Measurements from ENCODE around the gene TELO2.

The TELO2 gene

DNA sequence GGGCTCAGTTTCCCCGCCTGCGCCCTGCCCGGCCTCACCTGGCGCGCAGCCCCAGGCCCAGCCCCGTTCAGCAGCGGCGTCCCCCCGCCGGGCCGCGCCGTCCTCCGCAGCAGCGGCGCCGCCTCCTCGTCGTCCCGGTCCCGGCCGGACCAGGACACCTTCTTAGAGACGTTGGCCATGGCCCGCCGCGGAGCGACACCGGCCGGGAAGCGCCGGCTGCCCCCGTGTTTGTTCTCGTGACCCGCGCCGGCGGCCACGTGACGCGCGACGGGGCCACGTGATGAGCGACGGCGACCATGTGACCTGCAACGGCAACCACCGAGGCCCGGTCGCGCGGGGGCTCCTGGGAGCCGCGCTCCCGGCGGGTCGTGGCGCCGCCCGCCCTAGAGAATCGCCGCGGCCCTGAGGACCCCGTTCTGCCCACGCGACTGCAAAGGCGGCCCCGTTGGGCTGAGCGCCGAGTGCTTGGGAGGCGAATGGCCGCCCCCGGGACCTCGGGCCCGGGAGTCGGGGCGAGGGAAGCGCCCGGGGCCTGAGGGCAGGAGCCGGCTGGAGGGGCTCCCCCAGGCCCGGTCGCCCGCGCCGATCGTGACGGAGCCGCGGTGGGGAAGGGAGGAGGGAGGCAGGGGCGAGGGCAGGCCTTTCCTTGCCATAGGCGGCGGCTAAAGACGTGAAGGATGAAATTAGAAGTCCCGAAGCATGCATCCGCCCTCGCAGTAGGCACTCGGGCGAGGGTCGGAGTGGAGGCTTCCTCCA is 18.2 kb upstream of the TELO2 start, which contains the start of gene CLCN7 (continued):
- TF ChIP-seq SP7 (tag by site-specific recombination; IDR thresholded peaks at IDR 0.05) (peak; percentile 28; the same call in 1 of the 2 replicates), ZXDB (tag by site-specific recombination; IDR thresholded peaks at IDR 0.05) (peak; percentile 71), SCRT1 (tag by site-specific recombination; IDR thresholded peaks at IDR 0.05; ENCODE audit: borderline replicate concordance) (no peak), KLF16 (tag by site-specific recombination; IDR thresholded peaks at IDR 0.05) (peak; percentile 36; the same call in 1 of the 2 replicates), ZNF555 (tag by site-specific recombination; conservative IDR thresholded peaks at IDR 0.05) (no peak), ZNF449 (tag by site-specific recombination; IDR thresholded peaks at IDR 0.05) (0 out of 2 replicates have a peak, but pooled peaks have one; percentile 38), ZBTB8A (tag by site-specific recombination; IDR thresholded peaks at IDR 0.05) (peak; percentile 56), ZBTB26 (tag by site-specific recombination; optimal IDR thresholded peaks at IDR 0.05) (peak; percentile 88), ZNF426 (tag by site-specific recombination; IDR thresholded peaks at IDR 0.05) (no peak), EGR2 (tag by site-specific recombination; IDR thresholded peaks at IDR 0.05; ENCODE audit: low read depth) (peak; percentile 63; the same call in 1 of the 2 replicates), YY2 (tag by site-specific recombination; IDR thresholded peaks at IDR 0.05) (peak; percentile 78), ZBTB6 (tag by site-specific recombination; IDR thresholded peaks at IDR 0.05) (0 out of 2 replicates have a peak, but pooled peaks have one; percentile 13), KLF9 (tag by site-specific recombination; IDR thresholded peaks at IDR 0.05; ENCODE audit: low read depth) (0 out of 2 replicates have a peak, but pooled peaks have one; percentile 36), ZNF580 (tag by site-specific recombination; IDR thresholded peaks at IDR 0.05) (peak; percentile 62; the same call in 1 of the 2 replicates), ZNF658 (tag by site-specific recombination; IDR thresholded peaks at IDR 0.05) (no peak), KLF10 (tag by site-specific recombination; IDR thresholded peaks at IDR 0.05) (peak; percentile 57; the same call in 1 of the 2 replicates), ZNF114 (tag by site-specific recombination; IDR thresholded peaks at IDR 0.05) (no peak), ZBTB44 (tag by site-specific recombination; IDR thresholded peaks at IDR 0.05) (peak; percentile 34; the same call in 1 of the 2 replicates), OSR2 (tag by site-specific recombination; IDR thresholded peaks at IDR 0.05) (peak; percentile 32; the same call in 1 of the 2 replicates)
- TF ChIP-seq, protein P1, sequence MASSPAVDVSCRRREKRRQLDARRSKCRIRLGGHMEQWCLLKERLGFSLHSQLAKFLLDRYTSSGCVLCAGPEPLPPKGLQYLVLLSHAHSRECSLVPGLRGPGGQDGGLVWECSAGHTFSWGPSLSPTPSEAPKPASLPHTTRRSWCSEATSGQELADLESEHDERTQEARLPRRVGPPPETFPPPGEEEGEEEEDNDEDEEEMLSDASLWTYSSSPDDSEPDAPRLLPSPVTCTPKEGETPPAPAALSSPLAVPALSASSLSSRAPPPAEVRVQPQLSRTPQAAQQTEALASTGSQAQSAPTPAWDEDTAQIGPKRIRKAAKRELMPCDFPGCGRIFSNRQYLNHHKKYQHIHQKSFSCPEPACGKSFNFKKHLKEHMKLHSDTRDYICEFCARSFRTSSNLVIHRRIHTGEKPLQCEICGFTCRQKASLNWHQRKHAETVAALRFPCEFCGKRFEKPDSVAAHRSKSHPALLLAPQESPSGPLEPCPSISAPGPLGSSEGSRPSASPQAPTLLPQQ (tag by site-specific recombination; IDR thresholded peaks at IDR 0.05): peak; percentile 79
- TF ChIP-seq, protein P2, sequence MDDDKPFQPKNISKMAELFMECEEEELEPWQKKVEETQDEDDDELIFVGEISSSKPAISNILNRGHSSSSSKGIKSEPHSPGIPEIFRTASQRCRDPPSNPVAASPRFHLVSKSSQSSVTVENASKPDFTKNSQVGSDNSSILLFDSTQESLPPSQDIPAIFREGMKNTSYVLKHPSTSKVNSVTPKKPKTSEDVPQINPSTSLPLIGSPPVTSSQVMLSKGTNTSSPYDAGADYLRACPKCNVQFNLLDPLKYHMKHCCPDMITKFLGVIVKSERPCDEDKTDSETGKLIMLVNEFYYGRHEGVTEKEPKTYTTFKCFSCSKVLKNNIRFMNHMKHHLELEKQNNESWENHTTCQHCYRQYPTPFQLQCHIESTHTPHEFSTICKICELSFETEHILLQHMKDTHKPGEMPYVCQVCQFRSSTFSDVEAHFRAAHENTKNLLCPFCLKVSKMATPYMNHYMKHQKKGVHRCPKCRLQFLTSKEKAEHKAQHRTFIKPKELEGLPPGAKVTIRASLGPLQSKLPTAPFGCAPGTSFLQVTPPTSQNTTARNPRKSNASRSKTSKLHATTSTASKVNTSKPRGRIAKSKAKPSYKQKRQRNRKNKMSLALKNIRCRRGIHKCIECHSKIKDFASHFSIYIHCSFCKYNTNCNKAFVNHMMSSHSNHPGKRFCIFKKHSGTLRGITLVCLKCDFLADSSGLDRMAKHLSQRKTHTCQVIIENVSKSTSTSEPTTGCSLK (tag by site-specific recombination; IDR thresholded peaks at IDR 0.05): no peak
- TF ChIP-seq, protein P3, sequence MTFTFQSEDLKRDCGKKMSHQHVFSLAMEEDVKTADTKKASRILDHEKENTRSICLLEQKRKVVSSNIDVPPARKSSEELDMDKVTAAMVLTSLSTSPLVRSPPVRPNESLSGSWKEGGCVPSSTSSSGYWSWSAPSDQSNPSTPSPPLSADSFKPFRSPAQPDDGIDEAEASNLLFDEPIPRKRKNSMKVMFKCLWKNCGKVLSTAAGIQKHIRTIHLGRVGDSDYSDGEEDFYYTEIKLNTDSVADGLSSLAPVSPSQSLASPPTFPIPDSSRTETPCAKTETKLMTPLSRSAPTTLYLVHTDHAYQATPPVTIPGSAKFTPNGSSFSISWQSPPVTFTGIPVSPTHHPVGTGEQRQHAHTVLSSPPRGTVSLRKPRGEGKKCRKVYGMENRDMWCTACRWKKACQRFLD (tag by site-specific recombination; IDR thresholded peaks at IDR 0.05): peak; percentile 99
